Measurements from ENCODE around the gene CTNND2. TPM values are rescaled to one million over a fixed set of nuclear protein-coding genes. Genes with fewer than 3 reads are reported as not detected.

CTNND2 gene
- not detected in 2 replicates for total RNA-seq (ENCODE audit: low replicate concordance)

GRCh38 chr5:11904265-11904906 lies at the start of gene CTNND2:
CTNND2 (minus strand) TSS chr5:11904446; CDS start chr5:11903853, 593 bp downstream.

